Adrenal gland (tissue), 12 donors: Measurements from ENCODE around the gene SSC5D. TPM values are rescaled to one million over a fixed set of nuclear protein-coding genes. Genes with fewer than 3 reads are reported as not detected.

ENCODE experiments used
- DNase-seq, 7 donors: peaks; one replicate each; pipeline ENCODE4 v3.0.0-alpha.2; 2019 to 2020
- H3K27ac ChIP-seq, 5 donors: fragments of 200-600 bp; sonication (generic) in 4 of 5; 1 replicate in 3 of 5; 2 replicates in 2 of 5; pipeline versions ENCODE4 v1.5.1 to v1.8.0; 2016 to 2020; ENCODE audit warnings: mild to moderate bottlenecking in 1 of 5
- H3K27me3 ChIP-seq: fragments of 200-600 bp; 2 replicates; pipeline ENCODE4 v1.8.0; 2021
- H3K36me3 ChIP-seq, 2 donors: fragments of 200-600 bp; replicated peaks in 1 of 2; 1 replicate in 1 of 2; 2 replicates in 1 of 2; pipeline versions ENCODE4 v1.5.1 to v1.8.0; 2018 to 2022
- H3K4me1 ChIP-seq, 2 donors: fragments of 200-600 bp; replicated peaks in 1 of 2; 1 replicate in 1 of 2; 2 replicates in 1 of 2; pipeline versions ENCODE4 v1.5.1 to v1.8.0; 2018 to 2021
- H3K4me3 ChIP-seq, 4 donors: fragments of 200-600 bp; sonication (generic) in 3 of 4; one replicate each; pipeline ENCODE4 v1.5.1; 2016 to 2018
- H3K9me3 ChIP-seq, 3 donors: fragments of 200-600 bp; sonication (generic) in 1 of 3; replicated peaks in 1 of 3; 1 replicate in 2 of 3; 2 replicates in 1 of 3; pipeline versions ENCODE4 v1.5.1 to v1.8.0; 2016 to 2021
- POLR2A ChIP-seq, 2 donors: fragments of 450-650 bp; IDR thresholded peaks; one replicate each; pipeline ENCODE4 v1.6.1; 2017; ENCODE audit warnings: antibody characterized with exemption in 2 of 2, mild to moderate bottlenecking in 2 of 2, moderate library complexity in 1 of 2
- WGBS, 4 donors: extraction: QIAGEN DNeasy Blood & Tissue Kit in 2 of 4; methylation state at CpG; one replicate each; pipeline versions ENCODE4 v1.1.5 to v1.1.7; 2013 to 2017; 5-methylcytosine and 5-hydroxymethylcytosine counted together
- intact Hi-C, 2 donors: fragments of 100-400 bp; cut with DNase I; formaldehyde crosslinking; loops; one replicate each; pipeline versions ENCODE4 v1.14.1 to v1.15.0; 2022 to 2023
- polyA plus RNA-seq, 3 donors: library from polyadenylated mRNA; stranded (reverse); fragments of 200-250 nt in 2 of 3; fragments of 350-450 nt in 1 of 3; fragmentation: Illumina TruSeq in 1 of 3; extraction: RNeasy Lipid Tissue Mini Kit (QIAGEN cat#74804) in 1 of 3; gene quantifications; one replicate each; pipeline ENCODE4 v1.2.3, GENCODE V29; 2013 to 2014
- total RNA-seq, 9 donors: library from RNA; depleted of rRNA in 4 of 9; stranded (reverse); fragments of >200 nt in 4 of 9; fragments of 120-200 nt in 1 of 9; fragmentation: NEBNext Ultra II Directional in 1 of 9; extraction: Animal tissue kit (Norgen Biotek cat#: 25700) in 1 of 9; gene quantifications; one replicate each; pipeline versions ENCODE4 v1.1.0 to v1.2.4, GENCODE V29; 2013 to 2023
- TF ChIP-seq, protein P1 (sequence below), 6 experiments: fragments of 450-650 bp in 4 of 6; fragments of 200-600 bp in 2 of 6; sonication (generic) in 1 of 6; IDR thresholded peaks; 1 replicate in 5 of 6; 2 replicates in 1 of 6; pipeline versions ENCODE4 v1.5.1 to v1.8.0; 2016 to 2021; ENCODE audit warnings: antibody characterized with exemption in 6 of 6, mild to moderate bottlenecking in 2 of 6, moderate library complexity in 1 of 6
- donor health status: healthy with polysubstance abuse.
- donor health status: Bipolar disorder and iron deficiency.
- donor health status: DM: yes; HTN: yes; CAD: no.
- donor health status: DM: no; HTN: no; CAD: no.
- donor health status: DM: no; HTN: no; CAD: no.
- donor health status: DM: yes; HTN: yes; CAD: no.

Gene SSC5D
- total and polyA plus RNA-seq, 12 donors, result 0.33 to 10.0 (median 4.4) TPM

DNA sequence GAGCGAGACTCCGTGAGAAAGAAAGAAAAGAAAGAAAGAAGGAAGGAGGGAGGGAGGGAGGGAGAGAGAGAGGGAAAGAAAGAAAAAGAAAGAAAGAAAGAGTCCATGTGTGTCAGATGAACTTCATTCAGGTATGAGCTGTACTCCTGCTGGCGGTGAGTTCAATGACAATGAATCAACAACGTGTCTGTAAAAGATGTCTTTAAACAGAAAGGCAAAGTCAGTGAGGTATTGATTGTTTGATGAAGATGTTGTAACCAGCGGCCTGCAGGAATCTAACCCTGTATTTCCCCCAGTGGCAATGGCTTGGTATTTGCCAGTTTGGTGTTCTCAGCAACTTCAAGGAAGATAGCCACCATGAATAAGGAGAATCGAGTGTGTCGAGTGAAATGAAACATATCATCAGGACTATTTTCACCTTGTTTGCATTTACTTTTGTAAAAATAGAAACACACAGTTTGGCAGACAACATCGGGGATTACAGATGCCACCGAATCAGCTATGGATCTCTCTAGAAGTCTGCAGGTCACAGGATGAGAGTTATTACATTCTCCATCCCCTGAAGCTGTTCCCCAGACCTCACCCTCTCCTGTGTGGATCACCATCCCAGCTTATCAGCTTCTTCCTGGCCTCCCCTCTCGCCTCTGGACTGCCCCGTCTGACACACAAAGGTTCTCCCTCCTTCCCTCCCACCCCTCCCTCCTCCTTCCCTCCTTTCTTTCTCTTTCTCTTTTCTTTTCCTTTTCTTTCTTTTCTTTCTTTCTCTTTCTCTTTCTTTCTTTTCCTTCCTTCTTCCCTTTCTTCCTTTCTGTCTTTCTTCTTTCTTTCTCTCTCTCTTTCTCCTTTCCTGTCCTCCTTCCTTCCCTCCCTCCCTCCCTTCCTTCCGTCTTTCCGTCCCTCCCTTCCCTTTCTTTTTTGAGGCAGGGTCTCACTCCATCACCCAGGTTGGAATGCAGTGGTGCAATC, 65.3 kb downstream of the SSC5D start:
- WGBS, 4 donors, result 59 to 67% (median 61%) methylated on average over 13 of the region's 13 CpGs
- no peaks in the 10 kb centered on the region for H3K4me1 ChIP-seq
- H3K4me3 ChIP-seq, result no peak overlapping the region
- H3K9me3 ChIP-seq, result no peaks in the 10 kb centered on the region
- TF ChIP-seq, protein P1, sequence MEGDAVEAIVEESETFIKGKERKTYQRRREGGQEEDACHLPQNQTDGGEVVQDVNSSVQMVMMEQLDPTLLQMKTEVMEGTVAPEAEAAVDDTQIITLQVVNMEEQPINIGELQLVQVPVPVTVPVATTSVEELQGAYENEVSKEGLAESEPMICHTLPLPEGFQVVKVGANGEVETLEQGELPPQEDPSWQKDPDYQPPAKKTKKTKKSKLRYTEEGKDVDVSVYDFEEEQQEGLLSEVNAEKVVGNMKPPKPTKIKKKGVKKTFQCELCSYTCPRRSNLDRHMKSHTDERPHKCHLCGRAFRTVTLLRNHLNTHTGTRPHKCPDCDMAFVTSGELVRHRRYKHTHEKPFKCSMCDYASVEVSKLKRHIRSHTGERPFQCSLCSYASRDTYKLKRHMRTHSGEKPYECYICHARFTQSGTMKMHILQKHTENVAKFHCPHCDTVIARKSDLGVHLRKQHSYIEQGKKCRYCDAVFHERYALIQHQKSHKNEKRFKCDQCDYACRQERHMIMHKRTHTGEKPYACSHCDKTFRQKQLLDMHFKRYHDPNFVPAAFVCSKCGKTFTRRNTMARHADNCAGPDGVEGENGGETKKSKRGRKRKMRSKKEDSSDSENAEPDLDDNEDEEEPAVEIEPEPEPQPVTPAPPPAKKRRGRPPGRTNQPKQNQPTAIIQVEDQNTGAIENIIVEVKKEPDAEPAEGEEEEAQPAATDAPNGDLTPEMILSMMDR (IDR thresholded peaks at IDR 0.05), result no peak
- TF ChIP-seq POLR2A (IDR thresholded peaks at IDR 0.05), result no peak
- H3K27ac ChIP-seq, result no peak overlapping the region
- no peaks in the 10 kb centered on the region for H3K36me3 ChIP-seq
- intact Hi-C loops, result no loop called here
- DNase-seq, result no peak
- H3K27me3 ChIP-seq, result peaks cover 25% of the 10 kb centered on the region

DNA sequence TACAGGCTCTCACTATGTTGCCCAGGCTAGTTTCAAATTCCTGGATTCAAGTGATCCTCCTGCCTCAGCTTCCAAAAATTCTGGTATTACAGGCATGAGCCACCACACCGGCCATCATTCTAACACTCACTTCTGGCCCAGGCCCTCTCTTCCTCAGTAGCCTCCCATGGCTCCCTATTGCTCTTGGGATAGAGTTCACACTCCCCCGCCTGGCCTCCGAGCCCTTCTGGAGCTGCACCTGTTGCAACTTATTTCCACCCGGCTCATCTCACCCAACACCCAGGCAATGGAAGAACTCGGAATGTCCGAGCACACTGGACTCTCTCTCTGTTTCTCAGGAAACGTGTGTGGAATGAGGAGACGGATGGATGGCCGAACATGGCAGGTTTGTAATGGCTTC, 66.1 kb downstream of the SSC5D start:
- intact Hi-C loops, result no loop called here
- TF ChIP-seq, protein P1 (IDR thresholded peaks at IDR 0.05), result no peak
- TF ChIP-seq POLR2A (IDR thresholded peaks at IDR 0.05), result no peak
- Histone ChIP-seq H3K27me3 (peaks cover 25% of the 10 kb centered on the region), H3K27ac (no peak overlapping the region), H3K4me1 (no peaks in the 10 kb centered on the region), H3K36me3 (no peaks in the 10 kb centered on the region), H3K9me3 (no peaks in the 10 kb centered on the region), H3K4me3 (no peak overlapping the region)
- no peak for DNase-seq
- WGBS, 4 donors, result 85 to 90% (median 87%) methylated on average over 9 of the region's 9 CpGs

GRCh38 chr19:55554741-55555152, 66.5 kb downstream of the SSC5D start:
- H3K4me3 ChIP-seq, result no peak overlapping the region
- intact Hi-C loops, result no loop called here
- WGBS, 4 donors, result 58 to 75% (median 70%) methylated on average over 7 to 8 of the region's 8 CpGs
- H3K27ac ChIP-seq, result no peak overlapping the region
- no peak for DNase-seq
- no peaks in the 10 kb centered on the region for H3K4me1 ChIP-seq
- no peaks in the 10 kb centered on the region for H3K36me3 ChIP-seq
- H3K27me3 ChIP-seq, result peaks cover 23% of the 10 kb centered on the region
- H3K9me3 ChIP-seq, result no peaks in the 10 kb centered on the region
- TF ChIP-seq POLR2A (IDR thresholded peaks at IDR 0.05), result no peak
- TF ChIP-seq, protein P1 (IDR thresholded peaks at IDR 0.05), result no peak

DNA sequence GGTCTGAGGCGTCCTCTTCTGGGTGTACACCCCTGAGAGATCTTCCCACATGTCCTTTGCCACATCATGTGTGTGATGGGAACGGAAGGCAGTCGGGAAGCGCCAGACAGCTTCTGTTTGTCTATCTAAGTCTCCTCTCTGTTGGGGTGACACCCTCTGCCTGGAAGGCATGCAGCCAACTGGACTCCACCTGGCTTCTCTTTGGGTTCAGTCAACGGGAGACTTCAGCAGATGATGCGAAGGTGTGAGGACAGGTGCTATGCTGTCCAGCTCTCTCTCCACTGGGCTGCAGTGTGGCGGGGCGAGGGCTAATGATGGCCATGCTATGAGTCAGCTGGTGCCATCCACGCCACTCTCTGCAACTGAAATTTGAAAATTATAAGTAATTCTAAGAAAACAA, 71.4 kb downstream of the SSC5D start:
- no peak for TF ChIP-seq POLR2A (IDR thresholded peaks at IDR 0.05)
- TF ChIP-seq, protein P1 (IDR thresholded peaks at IDR 0.05), result no peak
- DNase-seq, result no peak
- intact Hi-C loops, result no loop called here
- Histone ChIP-seq H3K27ac (no peak overlapping the region), H3K27me3 (peaks cover 3% of the 10 kb centered on the region), H3K36me3 (no peaks in the 10 kb centered on the region), H3K4me3 (no peak overlapping the region), H3K9me3 (no peaks in the 10 kb centered on the region), H3K4me1 (no peaks in the 10 kb centered on the region)
- WGBS, 4 donors, result 67 to 84% (median 76%) methylated on average over 9 of the region's 9 CpGs
